Measurements from ENCODE around the gene TLL1.

TLL1 gene

DNA sequence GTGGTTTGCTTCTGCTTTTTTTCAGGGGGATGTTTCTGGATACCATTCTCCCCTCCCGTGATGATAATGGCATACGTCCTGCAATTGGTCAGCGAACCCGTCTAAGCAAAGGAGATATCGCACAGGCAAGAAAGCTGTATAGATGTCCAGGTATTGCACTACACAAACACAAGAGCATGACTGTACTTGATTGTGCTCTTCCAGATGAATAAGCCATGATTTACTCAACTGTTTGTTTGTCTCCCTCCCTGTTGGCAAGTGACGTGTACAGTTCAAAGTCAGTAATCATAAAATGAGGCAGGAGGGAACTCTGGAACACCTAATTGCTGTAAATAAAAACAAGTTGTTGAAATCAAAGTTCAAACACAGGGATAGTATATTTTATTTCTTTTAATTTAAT lies 141.4 kb downstream of the TLL1 start:
- TF ChIP-seq, protein P1, sequence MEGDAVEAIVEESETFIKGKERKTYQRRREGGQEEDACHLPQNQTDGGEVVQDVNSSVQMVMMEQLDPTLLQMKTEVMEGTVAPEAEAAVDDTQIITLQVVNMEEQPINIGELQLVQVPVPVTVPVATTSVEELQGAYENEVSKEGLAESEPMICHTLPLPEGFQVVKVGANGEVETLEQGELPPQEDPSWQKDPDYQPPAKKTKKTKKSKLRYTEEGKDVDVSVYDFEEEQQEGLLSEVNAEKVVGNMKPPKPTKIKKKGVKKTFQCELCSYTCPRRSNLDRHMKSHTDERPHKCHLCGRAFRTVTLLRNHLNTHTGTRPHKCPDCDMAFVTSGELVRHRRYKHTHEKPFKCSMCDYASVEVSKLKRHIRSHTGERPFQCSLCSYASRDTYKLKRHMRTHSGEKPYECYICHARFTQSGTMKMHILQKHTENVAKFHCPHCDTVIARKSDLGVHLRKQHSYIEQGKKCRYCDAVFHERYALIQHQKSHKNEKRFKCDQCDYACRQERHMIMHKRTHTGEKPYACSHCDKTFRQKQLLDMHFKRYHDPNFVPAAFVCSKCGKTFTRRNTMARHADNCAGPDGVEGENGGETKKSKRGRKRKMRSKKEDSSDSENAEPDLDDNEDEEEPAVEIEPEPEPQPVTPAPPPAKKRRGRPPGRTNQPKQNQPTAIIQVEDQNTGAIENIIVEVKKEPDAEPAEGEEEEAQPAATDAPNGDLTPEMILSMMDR (IDR thresholded peaks at IDR 0.05; ENCODE audit: low read depth, low read length), result no peak
- H3K4me3 ChIP-seq (ENCODE audit: low read depth, low read length), result no peak overlapping the region

DNA sequence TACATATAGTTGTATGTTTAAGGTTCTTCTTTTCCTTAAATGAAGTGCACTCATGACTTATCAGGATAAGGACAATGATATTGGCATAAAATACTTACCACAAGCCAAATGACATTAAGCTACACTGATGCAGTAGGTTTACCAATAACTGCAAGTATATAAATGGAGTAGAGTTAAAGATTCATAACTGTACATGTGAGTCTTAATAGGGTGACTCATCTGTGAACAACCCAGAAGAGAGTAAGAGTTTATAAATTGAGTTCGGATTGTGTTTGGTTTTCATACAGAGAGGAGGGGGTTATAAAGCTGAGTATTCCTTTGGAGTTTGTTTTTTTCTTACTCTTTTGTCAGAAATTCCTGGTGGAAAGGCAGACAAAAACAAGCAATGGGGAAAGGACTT lies 144.8 kb downstream of the TLL1 start:
- no peak overlapping the region for H3K4me3 ChIP-seq (ENCODE audit: low read depth, low read length)
- TF ChIP-seq, protein P1 (IDR thresholded peaks at IDR 0.05; ENCODE audit: low read depth, low read length), result no peak

DNA sequence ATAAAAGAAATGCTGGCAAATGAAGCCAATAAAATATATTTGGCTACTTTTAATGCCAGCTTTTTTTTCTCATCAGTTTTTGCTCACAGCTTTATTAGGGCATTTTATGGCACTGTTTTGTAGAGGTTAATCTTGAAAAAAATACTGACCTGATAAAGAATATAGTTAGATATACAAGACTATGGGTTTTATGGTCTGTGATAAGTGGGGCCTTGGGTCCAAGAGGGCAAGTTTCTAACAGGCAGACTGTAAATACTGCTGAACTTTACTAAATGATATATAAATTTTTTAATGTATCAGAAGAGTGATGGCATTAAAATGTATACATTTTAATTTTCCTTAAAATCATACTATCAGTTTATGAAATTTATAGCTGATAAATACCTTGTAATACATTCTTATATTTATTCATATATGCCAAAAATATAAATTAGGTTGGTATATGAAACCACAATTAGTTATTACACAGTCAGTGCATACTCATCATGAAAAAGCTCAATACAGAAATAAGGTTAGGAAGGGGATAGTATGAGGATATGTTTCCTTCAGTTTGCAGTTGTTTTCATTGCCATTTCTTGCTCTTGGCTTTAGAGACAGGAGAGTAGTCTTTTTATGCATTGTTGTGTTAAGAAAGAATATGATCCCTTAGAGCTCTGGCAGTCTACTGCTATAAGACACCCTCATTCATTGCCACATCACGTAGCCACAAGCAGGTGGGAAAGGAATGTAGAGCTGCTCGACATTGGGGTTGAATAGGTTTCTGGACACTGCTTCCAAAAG lies 146.6 kb downstream of the TLL1 start:
- TF ChIP-seq, protein P1 (IDR thresholded peaks at IDR 0.05; ENCODE audit: low read depth, low read length), result no peak
- no peak overlapping the region for H3K4me3 ChIP-seq (ENCODE audit: low read depth, low read length)

DNA sequence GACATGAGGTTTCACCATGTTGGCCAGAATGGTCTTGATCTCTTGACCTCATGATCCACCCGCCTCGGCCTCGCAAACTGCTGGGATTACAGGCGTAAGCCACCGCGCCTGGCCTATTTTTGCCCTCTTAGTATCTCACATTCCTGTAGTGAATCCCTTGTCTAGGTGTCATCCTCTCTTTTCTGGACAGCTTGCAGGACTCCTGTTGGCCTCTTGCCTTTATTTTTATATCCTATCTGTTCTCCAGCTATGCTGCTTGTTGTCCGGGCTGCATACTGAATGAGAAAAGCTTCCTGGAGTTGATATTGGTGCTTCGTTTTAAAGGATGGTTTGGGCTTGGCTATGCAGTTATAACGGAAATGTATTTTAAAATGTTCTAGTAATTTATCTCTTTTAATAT lies 148.6 kb downstream of the TLL1 start:
- no peak overlapping the region for H3K4me3 ChIP-seq (ENCODE audit: low read depth, low read length)
- TF ChIP-seq, protein P1 (IDR thresholded peaks at IDR 0.05; ENCODE audit: low read depth, low read length), result no peak

DNA sequence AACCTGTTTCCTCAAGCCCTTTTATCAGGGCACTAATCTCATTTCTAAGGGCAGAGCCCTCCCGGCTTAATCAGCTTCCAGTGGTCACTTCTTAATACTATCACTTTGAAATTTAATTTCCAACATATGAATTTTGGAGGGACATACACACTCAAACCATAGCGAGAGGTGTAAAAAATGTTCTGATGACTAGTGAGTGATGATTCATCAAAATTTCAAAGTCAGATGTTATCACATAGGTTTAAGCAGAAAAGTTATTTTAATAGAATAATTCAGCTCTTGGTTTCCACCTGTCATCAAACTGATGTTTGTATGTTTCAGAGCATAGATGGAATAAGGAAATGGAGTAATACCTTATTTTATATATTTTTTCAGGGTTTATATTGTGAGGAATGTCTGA lies 161.9 kb downstream of the TLL1 start:
- H3K4me3 ChIP-seq (ENCODE audit: low read depth, low read length), result no peak overlapping the region
- TF ChIP-seq, protein P1 (IDR thresholded peaks at IDR 0.05; ENCODE audit: low read depth, low read length), result no peak

DNA sequence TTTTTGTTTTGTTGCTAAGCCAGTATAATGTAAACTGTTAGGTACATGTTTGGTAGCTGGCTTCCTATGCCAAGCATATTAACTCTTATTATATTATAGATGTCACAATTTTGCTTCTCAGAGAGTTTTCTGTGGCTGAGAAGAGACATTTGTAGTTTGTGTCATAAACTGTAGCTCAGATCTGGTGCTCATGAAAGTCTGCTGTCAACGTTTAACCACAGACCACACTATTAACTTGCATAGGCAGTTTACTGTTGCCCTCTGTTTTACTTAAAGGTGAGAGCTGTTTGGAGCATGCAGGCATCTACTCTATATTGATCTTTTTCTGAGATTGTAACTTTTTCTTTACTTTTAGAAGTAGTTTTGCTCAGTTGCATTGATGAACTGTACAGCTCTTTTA lies 166.8 kb downstream of the TLL1 start:
- TF ChIP-seq, protein P1 (IDR thresholded peaks at IDR 0.05; ENCODE audit: low read depth, low read length), result no peak

DNA sequence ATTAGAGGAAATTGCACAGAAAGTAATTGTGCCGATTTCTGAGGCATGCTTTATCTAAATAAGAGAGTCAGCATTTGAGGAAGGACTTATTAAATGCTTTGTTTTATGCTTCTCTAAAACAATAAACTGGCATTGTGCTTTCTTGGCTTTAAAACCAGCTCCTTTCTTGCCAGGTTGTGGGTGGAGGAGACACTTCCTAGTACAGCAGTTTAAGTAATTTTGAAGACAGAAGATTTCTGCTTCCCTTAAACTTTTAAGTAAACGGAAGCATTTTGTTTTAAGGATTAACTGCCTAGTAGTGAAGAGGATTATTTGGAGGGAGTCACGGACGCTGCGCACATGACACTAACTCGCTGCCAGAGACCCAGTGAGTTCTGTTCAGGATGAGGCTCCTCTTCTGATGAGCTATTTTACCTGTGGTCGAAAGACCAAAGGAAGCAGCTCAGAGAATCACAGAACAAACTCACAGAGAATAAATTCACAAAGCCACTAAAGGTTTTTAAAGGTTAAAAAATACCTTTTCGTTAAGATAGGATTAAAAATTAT lies 169.5 kb downstream of the TLL1 start:
- H3K4me3 ChIP-seq (ENCODE audit: low read depth, low read length), result no peak overlapping the region
- TF ChIP-seq, protein P1 (IDR thresholded peaks at IDR 0.05; ENCODE audit: low read depth, low read length), result no peak

More for the DNA sequence above, 166.8 kb downstream of the TLL1 start:
- H3K4me3 ChIP-seq (ENCODE audit: low read depth, low read length), result no peak overlapping the region
